AG08396 (cell line): Measurements from ENCODE around the gene MRGPRX3.
A peak's percentile ranks its signal among the peaks of the same experiment; 100 is the strongest.
"Not testable (repeated sequence)": the region's sequence is repeated elsewhere in the genome, so short reads cannot be mapped to it uniquely, and the experiment has no call there.

Experiments used
- DNase-seq: peaks from one replicate; pipeline ENCODE4 v3.0.0; 2012; ENCODE audit warnings: low spot score, mixed read lengths

Gene MRGPRX3

DNA sequence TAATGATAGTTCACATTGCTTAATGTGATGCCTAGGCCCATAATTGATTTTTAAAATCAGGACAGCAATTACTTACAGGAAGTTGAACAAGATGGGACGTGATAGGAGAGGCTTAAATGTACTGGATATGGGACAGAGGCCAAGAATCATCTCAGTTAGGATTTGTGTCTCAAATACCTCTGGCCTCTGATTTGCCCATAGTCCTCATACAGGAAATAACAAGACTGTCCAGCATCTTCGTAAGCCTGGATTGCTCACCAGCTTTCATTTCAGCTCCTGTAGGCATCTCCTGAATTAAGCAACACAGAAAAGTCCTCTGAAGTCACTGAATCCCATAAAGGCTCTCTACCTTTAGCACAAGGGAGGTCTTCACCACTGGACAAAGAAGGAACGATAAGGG is at the start of gene MRGPRX3:
MRGPRX3 (plus strand) TSS at position 231 of the 400 bp plus-strand sequence. CDS start 4,632 bp downstream, outside the sequence.
- DNase-seq: no peak

- no peak for DNase-seq
Measured at GRCh38 chr11:18088366-18088765, 44.0 kb upstream of the MRGPRX3 start.

- DNase-seq: no peak
Measured at GRCh38 chr11:18088966-18089365, 43.4 kb upstream of the MRGPRX3 start.

GRCh38 chr11:18091731-18092130 is 40.6 kb upstream of the MRGPRX3 start:
- peak; percentile 22 for DNase-seq

DNA sequence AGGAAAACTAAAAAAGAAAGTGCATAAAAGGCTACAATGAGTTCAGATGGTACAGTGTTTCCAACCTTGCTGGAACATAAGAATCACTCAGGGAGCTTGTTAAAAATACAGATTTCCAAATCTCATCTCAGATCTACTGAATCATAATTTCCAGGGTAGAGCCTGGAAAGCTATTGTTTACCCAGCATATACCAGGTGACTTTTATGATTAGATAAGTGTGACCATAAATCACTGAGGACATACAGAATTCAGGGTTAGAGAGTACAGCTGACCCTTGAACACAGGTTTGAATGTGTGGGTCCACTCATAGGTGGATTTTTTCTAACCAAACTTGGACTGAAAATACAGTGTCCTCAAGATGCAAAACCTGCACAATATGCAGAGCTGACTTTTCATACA is 38.4 kb upstream of the MRGPRX3 start:
- DNase-seq: no peak

- DNase-seq: no peak
Measured at GRCh38 chr11:18100926-18101656, 31.3 kb upstream of the MRGPRX3 start.

GRCh38 chr11:18105086-18105801 is 27.1 kb upstream of the MRGPRX3 start:
- no peak for DNase-seq

DNA sequence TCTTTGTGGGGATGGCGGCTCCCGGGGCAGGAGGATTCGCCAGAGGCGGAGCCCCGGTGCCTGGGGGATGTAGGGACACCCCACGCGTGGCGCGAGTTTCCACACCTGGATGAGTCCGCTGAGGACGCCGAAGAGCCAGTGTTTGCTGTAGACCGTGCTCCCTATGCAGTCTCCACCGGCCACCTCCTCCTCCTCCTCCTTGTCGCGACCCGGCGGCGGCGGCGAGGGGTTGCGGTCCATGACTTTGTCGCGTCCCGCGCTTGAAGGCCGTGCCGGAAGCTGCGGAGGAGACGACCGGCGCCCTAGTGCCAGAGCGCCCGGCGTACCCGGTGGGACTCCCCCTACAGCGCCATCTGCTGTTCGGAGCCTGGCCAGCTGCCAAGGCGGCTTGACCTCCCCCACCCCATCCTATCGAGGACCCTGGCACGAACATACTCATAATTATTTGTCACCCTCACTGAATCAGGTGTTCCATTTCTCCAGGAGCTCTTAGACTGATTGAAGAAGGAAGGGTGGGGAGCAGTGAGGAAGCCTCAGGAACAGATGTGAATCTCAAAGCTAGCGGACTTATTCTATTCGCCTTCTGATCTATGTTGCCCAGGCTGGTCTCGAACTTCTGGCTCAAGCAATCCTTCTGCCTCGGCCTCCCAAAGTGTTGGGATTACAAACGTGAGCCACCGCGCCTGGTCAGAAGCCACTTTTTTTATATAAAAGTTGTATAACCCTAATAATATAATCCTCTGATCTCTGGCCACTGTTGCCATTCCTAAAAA is 26.4 kb upstream of the MRGPRX3 start, which contains the start of gene SAAL1:
SAAL1 (minus strand) TSS at position 281 of the 773 bp plus-strand sequence; CDS start at position 240, 41 bp downstream.
- DNase-seq: peak; percentile 89

- no peak for DNase-seq
Measured at GRCh38 chr11:18106688-18107087, 25.7 kb upstream of the MRGPRX3 start.

DNA sequence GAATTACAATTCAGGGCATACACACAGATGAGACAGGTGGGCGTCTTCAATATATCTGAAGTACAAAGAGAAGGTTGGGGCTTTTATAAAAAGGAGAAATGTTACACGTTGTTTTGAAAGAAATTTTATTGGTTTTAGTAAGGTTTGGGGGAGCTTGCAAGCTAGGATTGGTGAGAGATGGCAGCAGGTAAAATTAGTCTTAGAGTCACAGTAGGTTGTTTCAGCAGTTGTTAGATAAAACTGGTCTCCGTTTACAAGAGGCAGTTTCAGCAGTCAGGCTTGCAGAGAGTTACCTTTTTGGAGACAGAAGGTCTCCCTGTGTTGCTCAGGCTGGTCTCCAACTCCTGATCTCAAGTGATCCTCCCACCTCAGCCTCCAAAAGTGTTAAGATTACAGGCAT is 24.1 kb upstream of the MRGPRX3 start:
- no peak for DNase-seq

- DNase-seq: peak; percentile 18
Measured at GRCh38 chr11:18111005-18111404, 21.4 kb upstream of the MRGPRX3 start.

- peak; percentile 80 for DNase-seq
Measured at GRCh38 chr11:18115360-18116127, 16.8 kb upstream of the MRGPRX3 start.

DNA sequence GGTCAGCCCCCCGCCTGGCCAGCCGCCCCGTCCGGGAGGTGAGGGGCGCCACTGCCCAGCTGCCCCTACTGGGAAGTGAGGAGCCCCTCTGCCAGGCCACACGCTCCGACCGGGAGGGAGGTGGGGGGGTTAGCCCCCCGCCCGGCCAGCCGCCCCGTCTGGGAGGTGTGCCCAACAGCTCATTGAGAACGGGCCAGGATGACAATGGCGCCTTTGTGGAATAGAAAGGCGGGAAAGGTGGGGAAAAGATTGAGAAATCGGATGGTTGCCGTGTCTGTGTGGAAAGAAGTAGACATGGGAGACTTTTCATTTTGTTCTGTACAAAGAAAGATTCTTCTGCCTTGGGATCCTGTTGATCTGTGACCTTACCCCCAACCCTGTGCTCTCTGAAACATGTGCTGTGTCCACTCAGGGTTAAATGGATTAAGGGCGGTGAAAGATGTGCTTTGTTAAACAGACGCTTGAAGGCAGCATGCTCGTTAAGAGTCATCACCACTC is 11.0 kb upstream of the MRGPRX3 start:
- not testable (repeated sequence) for DNase-seq

- DNase-seq: not testable (repeated sequence)
Measured at GRCh38 chr11:18131115-18131514, 1.3 kb upstream of the MRGPRX3 start.

- DNase-seq: no peak
Measured at GRCh38 chr11:18135308-18135707, 2.9 kb downstream of the MRGPRX3 start.

DNA sequence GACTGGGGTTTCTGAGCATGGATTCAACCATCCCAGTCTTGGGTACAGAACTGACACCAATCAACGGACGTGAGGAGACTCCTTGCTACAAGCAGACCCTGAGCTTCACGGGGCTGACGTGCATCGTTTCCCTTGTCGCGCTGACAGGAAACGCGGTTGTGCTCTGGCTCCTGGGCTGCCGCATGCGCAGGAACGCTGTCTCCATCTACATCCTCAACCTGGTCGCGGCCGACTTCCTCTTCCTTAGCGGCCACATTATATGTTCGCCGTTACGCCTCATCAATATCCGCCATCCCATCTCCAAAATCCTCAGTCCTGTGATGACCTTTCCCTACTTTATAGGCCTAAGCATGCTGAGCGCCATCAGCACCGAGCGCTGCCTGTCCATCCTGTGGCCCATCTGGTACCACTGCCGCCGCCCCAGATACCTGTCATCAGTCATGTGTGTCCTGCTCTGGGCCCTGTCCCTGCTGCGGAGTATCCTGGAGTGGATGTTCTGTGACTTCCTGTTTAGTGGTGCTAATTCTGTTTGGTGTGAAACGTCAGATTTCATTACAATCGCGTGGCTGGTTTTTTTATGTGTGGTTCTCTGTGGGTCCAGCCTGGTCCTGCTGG is 4.9 kb downstream of the MRGPRX3 start:
- no peak for DNase-seq

GRCh38 chr11:18140145-18140544 is 7.8 kb downstream of the MRGPRX3 start:
- no peak for DNase-seq

GRCh38 chr11:18144243-18144642 is 11.9 kb downstream of the MRGPRX3 start:
- no peak for DNase-seq

DNA sequence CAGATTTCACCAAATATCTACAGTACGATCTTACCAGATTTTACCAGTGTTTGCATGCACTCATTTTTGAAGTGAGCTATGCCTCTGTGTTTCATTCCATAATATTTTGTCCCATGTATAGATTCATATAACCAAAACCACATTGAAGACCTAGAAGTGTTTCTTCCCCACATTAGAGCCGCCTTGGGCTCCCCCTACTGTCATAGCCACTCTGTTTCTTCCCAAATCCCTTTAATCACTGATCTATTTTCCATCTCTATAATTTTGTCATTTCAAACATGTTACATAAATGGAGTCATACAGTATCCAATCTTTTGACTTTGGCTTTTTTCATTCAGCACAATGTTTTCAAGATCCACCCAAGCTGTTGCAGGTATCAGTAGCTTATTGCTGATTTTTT is 12.7 kb downstream of the MRGPRX3 start:
- no peak for DNase-seq

DNA sequence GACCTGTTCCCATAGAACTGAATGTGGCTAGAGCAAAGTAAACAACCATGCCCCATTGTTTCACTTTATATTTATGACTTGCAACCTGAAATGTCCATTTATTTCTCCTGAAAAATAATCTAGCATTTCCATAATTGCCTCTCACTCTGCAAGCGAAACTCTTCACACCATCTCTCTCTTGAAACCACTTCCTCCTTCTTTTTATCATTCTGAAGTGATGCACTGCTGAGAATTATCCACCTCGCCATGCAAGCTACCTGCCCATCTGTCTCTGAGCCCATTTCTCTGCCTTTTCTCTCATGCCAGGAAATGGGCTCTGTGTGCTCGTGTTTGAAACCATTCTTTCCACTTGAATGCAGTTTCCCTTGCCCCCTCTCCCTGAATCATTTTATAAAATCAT is 13.5 kb downstream of the MRGPRX3 start:
- no peak for DNase-seq

GRCh38 chr11:18151581-18151980 is 19.2 kb downstream of the MRGPRX3 start:
- DNase-seq: no peak
